Bone marrow (tissue), 2 donors: Measurements from ENCODE around the gene TBC1D25.

Experiments used
- DNase-seq, 2 donors: peaks; one replicate each; lab custom pipeline; 2025; lab: John Stamatoyannopoulos, UW

The TBC1D25 gene

GRCh38 chrX:48601741-48602394 lies 62.4 kb downstream of the TBC1D25 start:
- DNase-seq = no peak

DNA sequence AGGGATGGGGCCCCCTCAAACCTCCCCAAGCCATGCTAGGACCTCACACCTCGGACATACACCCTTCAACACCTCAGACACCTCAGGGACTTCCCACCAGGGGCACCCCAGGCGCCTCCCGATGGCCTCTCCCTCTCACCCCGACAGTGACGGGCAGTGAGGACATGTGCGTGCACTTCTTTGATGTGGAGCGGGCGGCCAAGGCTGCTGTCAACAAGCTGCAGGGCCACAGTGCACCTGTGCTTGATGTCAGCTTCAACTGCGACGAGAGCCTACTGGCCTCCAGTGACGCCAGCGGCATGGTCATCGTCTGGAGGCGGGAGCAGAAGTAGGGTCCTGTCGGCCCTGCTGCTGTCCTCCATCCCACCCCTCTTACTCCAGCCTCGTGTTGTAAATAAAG lies 65.2 kb downstream of the TBC1D25 start:
- no peak for DNase-seq

- no peak for DNase-seq
Observed at GRCh38 chrX:48606091-48606490, 66.6 kb downstream of the TBC1D25 start.

- DNase-seq = no peak
Observed at GRCh38 chrX:48611703-48612102, 72.2 kb downstream of the TBC1D25 start.
